GM19099 (cell line): ENCODE measurements around the gene EXOSC10.
A peak's percentile ranks its signal among the peaks of the same experiment; 100 is the strongest.

Experiments used
- POLR2A ChIP-seq: IDR thresholded peaks from 3 replicates; pipeline ENCODE4 v1.6.1; 2011; ENCODE audit warnings: low read depth; ENCODE audit not compliant: insufficient read length; ENCODE audit errors: extremely low read depth

The EXOSC10 gene

GRCh38 chr1:11099310-11100148 is at the start of gene EXOSC10:
Gene EXOSC10, minus strand, starts transcription at chr1:11099869. Its CDS starts 38 bp downstream, at chr1:11099831.
- peak; percentile 64 for TF ChIP-seq POLR2A

- TF ChIP-seq POLR2A, result no peak
These were observed 47.6 kb upstream of the EXOSC10 start for GRCh38 chr1:11147197-11147770.

GRCh38 chr1:11145741-11146140 is 46.1 kb upstream of the EXOSC10 start:
- no peak for TF ChIP-seq POLR2A

- TF ChIP-seq POLR2A, result no peak
These were observed 45.0 kb upstream of the EXOSC10 start for GRCh38 chr1:11144570-11145256.

GRCh38 chr1:11143907-11144306 is 44.2 kb upstream of the EXOSC10 start:
- TF ChIP-seq POLR2A, result no peak

GRCh38 chr1:11143401-11143800 is 43.7 kb upstream of the EXOSC10 start:
- no peak for TF ChIP-seq POLR2A

GRCh38 chr1:11142618-11143391 is 43.1 kb upstream of the EXOSC10 start:
- TF ChIP-seq POLR2A, result no peak

- TF ChIP-seq POLR2A, result no peak
These were observed 39.3 kb upstream of the EXOSC10 start for GRCh38 chr1:11138952-11139351.

GRCh38 chr1:11138029-11138428 is 38.4 kb upstream of the EXOSC10 start:
- TF ChIP-seq POLR2A, result no peak

- no peak for TF ChIP-seq POLR2A
These were observed 35.2 kb upstream of the EXOSC10 start for GRCh38 chr1:11134898-11135266.

- TF ChIP-seq POLR2A, result no peak
These were observed 34.7 kb upstream of the EXOSC10 start for GRCh38 chr1:11134251-11134897.

GRCh38 chr1:11132563-11133293 is 33.1 kb upstream of the EXOSC10 start:
- no peak for TF ChIP-seq POLR2A

- TF ChIP-seq POLR2A, result no peak
These were observed 32.1 kb upstream of the EXOSC10 start for GRCh38 chr1:11131816-11132215.

GRCh38 chr1:11130406-11130805 is 30.7 kb upstream of the EXOSC10 start:
- TF ChIP-seq POLR2A, result no peak
